GM11168 (cell line): ENCODE data around the gene PHF8.

Experiments
- in situ Hi-C: fragments of 300-500 bp; cut with MboI; formaldehyde crosslinking; loops from one replicate; pipeline ENCODE4 v1.12.0; 2022; ENCODE audit warnings: low sequenced_read_pairs; ENCODE audit not compliant: unreplicated experiment

Gene PHF8

GRCh38 chrX:54029529-54030143 is 14.6 kb downstream of the PHF8 start:
- in situ Hi-C loops: no loop called here

GRCh38 chrX:54024350-54024749 is 19.9 kb downstream of the PHF8 start:
- in situ Hi-C loops: no loop called here

GRCh38 chrX:54012830-54013500 is 31.3 kb downstream of the PHF8 start:
- in situ Hi-C loops: no loop called here

- in situ Hi-C loops: no loop called here
These were observed 36.6 kb downstream of the PHF8 start for GRCh38 chrX:54007682-54008081.

- in situ Hi-C loops: no loop called here
These were observed 46.5 kb downstream of the PHF8 start for GRCh38 chrX:53997724-53998123.

- in situ Hi-C loops: no loop called here
These were observed 51.7 kb downstream of the PHF8 start for GRCh38 chrX:53992589-53992988.

GRCh38 chrX:53990171-53990570 is 54.1 kb downstream of the PHF8 start:
- in situ Hi-C loops: no loop called here

- in situ Hi-C loops: no loop called here
These were observed 59.4 kb downstream of the PHF8 start for GRCh38 chrX:53984895-53985294.

GRCh38 chrX:53974529-53974928 is 69.7 kb downstream of the PHF8 start:
- in situ Hi-C loops: no loop called here

GRCh38 chrX:53969540-53969939 is 74.7 kb downstream of the PHF8 start:
- in situ Hi-C loops: no loop called here

- in situ Hi-C loops: no loop called here
These were observed 94.0 kb downstream of the PHF8 start for GRCh38 chrX:53950130-53950733.

GRCh38 chrX:53940180-53940579 is 104.1 kb downstream of the PHF8 start:
- in situ Hi-C loops: no loop called here

- in situ Hi-C loops: no loop called here
These were observed 105.1 kb downstream of the PHF8 start for GRCh38 chrX:53939127-53939526.

- in situ Hi-C loops: no loop called here
These were observed 113.5 kb downstream of the PHF8 start for GRCh38 chrX:53930515-53931380.

- in situ Hi-C loops: no loop called here
These were observed 118.2 kb downstream of the PHF8 start for GRCh38 chrX:53926030-53926429.

- in situ Hi-C loops: no loop called here
These were observed 125.6 kb downstream of the PHF8 start for GRCh38 chrX:53918702-53919101.

- in situ Hi-C loops: no loop called here
These were observed 143.7 kb downstream of the PHF8 start for GRCh38 chrX:53900623-53901022.

- in situ Hi-C loops: no loop called here
These were observed 149.0 kb downstream of the PHF8 start for GRCh38 chrX:53895270-53895669.
